GM21528 (cell line): ENCODE results near the gene RSF1.

Experiments used
- ATAC-seq: cut with Tn5 transposase; IDR thresholded peaks from one replicate; pipeline ENCODE4 v1.9.1; 2021; ENCODE audit warnings: mild to moderate bottlenecking, moderate library complexity; ENCODE audit not compliant: unreplicated experiment, low FRiP score

Gene RSF1

GRCh38 chr11:77695417-77695816 is 125.1 kb downstream of the RSF1 start:
- no peak for ATAC-seq

GRCh38 chr11:77690649-77691048 is 129.9 kb downstream of the RSF1 start:
- no peak for ATAC-seq

- no peak for ATAC-seq
Observed at GRCh38 chr11:77687088-77687487, 133.4 kb downstream of the RSF1 start.

- ATAC-seq, result no peak
Observed at GRCh38 chr11:77677138-77677537, 143.4 kb downstream of the RSF1 start.

- no peak for ATAC-seq
Observed at GRCh38 chr11:77672264-77672663, 148.3 kb downstream of the RSF1 start.

GRCh38 chr11:77669848-77670511 is 150.5 kb downstream of the RSF1 start:
- ATAC-seq, result no peak

GRCh38 chr11:77668760-77669159 is 151.8 kb downstream of the RSF1 start:
- no peak for ATAC-seq

GRCh38 chr11:77665240-77665965 is 155.1 kb downstream of the RSF1 start:
- no peak for ATAC-seq

- no peak for ATAC-seq
Observed at GRCh38 chr11:77661670-77662069, 158.9 kb downstream of the RSF1 start.

GRCh38 chr11:77660947-77661346 is 159.6 kb downstream of the RSF1 start:
- ATAC-seq, result no peak

GRCh38 chr11:77658213-77659013 is 162.1 kb downstream of the RSF1 start:
- ATAC-seq, result no peak

- no peak for ATAC-seq
Observed at GRCh38 chr11:77656362-77656761, 164.2 kb downstream of the RSF1 start.

GRCh38 chr11:77654770-77655434 is 165.6 kb downstream of the RSF1 start:
- ATAC-seq, result no peak

- ATAC-seq, result no peak
Observed at GRCh38 chr11:77650123-77650522, 170.4 kb downstream of the RSF1 start.

- no peak for ATAC-seq
Observed at GRCh38 chr11:77647654-77648305, 172.7 kb downstream of the RSF1 start.

GRCh38 chr11:77644887-77645286 is 175.6 kb downstream of the RSF1 start:
- ATAC-seq, result no peak

- ATAC-seq, result no peak
Observed at GRCh38 chr11:77642228-77642627, 178.3 kb downstream of the RSF1 start.

GRCh38 chr11:77637345-77638165 is 183.0 kb downstream of the RSF1 start, which contains the start of gene CLNS1A:
Gene CLNS1A (minus strand): TSS chr11:77637794. CDS start chr11:77637714, 80 bp downstream.
- ATAC-seq, result peak; percentile 97

GRCh38 chr11:77636731-77637344 is 183.7 kb downstream of the RSF1 start:
- no peak for ATAC-seq
